EH (cell line): Measurements from ENCODE around the gene OR7D2.
"Not testable (repeated sequence)": the region's sequence is repeated elsewhere in the genome, so short reads cannot be mapped to it uniquely, and the experiment has no call there.

Experiments used
- DNase-seq: peaks from one replicate; pipeline ENCODE4 v3.0.0-alpha.2; 2015; ENCODE audit warnings: low read depth

OR7D2 gene

GRCh38 chr19:9178901-9179300 is at the start of gene OR7D2:
Gene OR7D2, plus strand, starts transcription at chr19:9178979. Its CDS starts 6,803 bp downstream, at chr19:9185782.
- no peak for DNase-seq

GRCh38 chr19:9130965-9131364 is 47.8 kb upstream of the OR7D2 start:
- no peak for DNase-seq

DNA sequence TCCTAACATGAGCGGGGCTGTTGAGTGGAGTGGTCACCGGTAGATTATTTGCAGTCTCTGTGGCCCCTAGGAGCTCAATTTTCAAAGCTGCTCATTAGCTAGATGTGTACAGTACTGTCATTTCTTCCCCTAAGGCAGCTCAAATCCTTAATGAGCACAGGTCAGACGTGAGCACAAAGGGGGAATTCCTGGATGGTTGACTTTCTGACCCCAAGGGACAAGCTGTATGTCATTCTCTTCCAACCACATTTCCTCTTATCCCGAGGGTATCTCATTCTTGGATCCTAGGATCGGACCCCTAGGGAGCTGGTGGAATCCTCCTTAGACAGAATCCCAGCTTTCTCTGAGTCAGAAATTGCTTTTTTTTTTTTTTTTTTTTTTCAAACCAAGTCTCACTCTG is 46.4 kb upstream of the OR7D2 start:
- DNase-seq = peak; percentile 1

GRCh38 chr19:9139609-9140158 is 39.1 kb upstream of the OR7D2 start:
- DNase-seq = no peak

DNA sequence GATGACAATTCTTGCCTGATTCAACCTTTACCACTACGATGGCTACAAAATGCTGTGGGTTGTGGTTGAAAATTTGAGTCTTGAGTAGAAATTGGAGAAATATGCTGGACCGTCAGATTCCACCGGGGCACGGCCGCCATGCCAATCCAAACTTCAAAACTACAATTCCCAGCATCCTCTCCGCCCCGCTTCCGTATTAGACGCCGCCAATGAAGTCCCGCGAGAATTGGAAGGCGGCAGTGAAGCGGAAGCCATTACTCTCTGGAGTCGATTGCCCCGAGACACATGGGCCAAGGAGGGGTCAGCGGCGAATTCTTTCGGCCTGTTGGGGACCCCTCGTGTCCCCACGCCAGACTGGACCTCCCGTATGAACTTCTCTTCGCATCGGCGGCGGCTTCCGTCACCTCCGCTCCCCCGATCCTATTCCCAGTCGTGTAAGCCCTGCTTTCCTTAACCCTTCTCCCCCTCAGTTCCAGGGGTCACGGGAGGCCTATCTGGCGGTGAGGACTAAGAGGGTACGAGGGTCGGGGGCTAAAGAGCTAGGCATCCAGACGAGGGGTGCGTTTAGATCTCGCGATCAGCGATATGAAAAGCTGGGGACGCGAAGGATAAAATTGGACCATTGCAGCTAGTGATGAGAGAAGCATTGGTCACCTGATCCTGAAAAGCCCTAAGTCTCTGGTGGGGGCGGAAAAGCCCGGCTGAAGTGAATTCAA is 38.5 kb upstream of the OR7D2 start, which contains the start of gene ZNF317:
ZNF317 (plus strand) TSS at position 239 of the 716 bp plus-strand sequence. CDS start 15,620 bp downstream, outside the sequence.
- DNase-seq = peak; percentile 94

GRCh38 chr19:9144920-9145319 is 33.9 kb upstream of the OR7D2 start:
- DNase-seq = peak; percentile 9

GRCh38 chr19:9146882-9147281 is 31.9 kb upstream of the OR7D2 start:
- DNase-seq = no peak

DNA sequence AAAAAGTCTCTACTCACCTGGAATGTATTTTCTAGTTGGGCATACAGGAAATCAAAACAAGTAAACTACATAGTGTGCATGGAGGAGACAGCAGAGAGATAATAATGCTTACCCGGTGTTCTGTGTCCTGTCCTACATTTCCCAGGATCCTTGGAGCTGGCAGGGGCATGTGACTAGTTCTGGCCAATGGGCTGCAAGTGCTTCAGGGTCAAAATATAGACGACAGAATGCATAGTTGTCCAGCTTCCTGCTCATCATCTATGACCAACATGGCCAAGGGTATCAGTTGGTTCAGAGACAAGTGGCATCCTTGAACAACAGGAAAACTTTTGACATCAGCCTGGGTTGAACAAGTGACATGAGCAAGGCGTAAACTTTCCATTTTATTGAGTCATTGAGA is 30.1 kb upstream of the OR7D2 start:
- no peak for DNase-seq

- DNase-seq = no peak
Observed at GRCh38 chr19:9149997-9150396, 28.8 kb upstream of the OR7D2 start.

DNA sequence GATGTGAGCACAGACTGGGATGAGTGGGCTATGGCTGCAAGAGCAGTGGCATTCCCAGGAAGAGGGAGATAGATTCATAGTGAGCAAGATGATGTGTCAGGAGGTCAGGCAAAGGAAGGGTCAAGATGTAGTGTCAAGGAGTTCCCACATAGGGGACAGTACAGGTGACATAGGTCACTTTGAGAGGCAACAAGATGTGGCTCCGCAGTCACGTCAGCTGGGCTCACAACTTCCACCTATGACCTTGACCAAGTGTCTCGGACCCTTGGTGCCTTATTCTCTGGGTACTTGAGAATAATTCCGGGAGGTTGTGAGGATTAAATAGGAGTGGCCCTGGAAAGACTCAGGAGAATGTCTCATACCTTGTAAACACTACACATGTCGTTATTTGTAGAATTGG is 28.1 kb upstream of the OR7D2 start:
- no peak for DNase-seq

GRCh38 chr19:9151367-9151766 is 27.4 kb upstream of the OR7D2 start:
- DNase-seq = no peak

- DNase-seq = no peak
Observed at GRCh38 chr19:9155591-9155990, 23.2 kb upstream of the OR7D2 start.

- no peak for DNase-seq
Observed at GRCh38 chr19:9156304-9156703, 22.5 kb upstream of the OR7D2 start.

- DNase-seq = no peak
Observed at GRCh38 chr19:9159891-9160290, 18.9 kb upstream of the OR7D2 start.

GRCh38 chr19:9161427-9161826 is 17.4 kb upstream of the OR7D2 start:
- DNase-seq = no peak

DNA sequence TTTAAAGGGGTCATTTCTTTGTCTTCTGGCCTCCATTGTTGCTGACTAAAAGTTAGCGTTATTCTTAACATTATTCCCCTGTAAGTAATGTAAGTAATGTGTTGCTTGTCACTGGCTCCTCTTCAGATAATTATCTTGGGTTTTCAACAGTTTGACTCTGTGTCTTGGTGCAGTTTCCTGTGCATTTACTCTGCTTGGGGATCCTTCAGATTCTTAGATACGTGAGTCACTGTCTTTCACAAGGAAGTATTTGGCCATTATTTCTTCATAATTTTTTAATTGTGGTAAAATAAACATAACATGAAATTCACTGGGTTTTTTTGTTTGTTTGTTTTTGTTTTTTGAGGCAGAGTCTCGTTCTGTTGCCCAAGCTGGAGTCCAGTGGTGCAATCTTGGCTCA is 13.5 kb upstream of the OR7D2 start:
- DNase-seq = peak; percentile 43

- no peak for DNase-seq
Observed at GRCh38 chr19:9166846-9167245, 11.9 kb upstream of the OR7D2 start.

GRCh38 chr19:9171393-9171991 is 7.3 kb upstream of the OR7D2 start:
- DNase-seq = peak; percentile 3

- DNase-seq = no peak
Observed at GRCh38 chr19:9175326-9175725, 3.5 kb upstream of the OR7D2 start.

- no peak for DNase-seq
Observed at GRCh38 chr19:9183000-9183399, 4.2 kb downstream of the OR7D2 start.

DNA sequence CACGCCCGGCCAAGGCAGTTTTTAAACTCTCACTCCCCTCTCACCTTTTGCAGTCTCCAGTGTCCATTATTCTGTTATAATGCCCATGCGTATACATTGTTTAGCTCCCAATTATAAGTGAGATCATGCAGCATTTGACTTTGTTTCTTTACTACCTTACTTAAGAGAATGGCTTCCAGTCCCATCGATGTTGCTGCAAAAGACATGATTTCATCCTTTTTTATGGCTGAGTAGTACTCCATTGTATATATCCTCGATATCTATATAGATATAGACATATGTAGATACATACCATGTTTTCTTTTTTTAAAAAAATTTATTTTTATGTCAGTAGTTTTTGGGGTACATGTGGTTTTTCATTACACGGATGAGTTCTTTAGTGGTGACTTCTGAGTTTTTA is 8.4 kb downstream of the OR7D2 start:
- no peak for DNase-seq

DNA sequence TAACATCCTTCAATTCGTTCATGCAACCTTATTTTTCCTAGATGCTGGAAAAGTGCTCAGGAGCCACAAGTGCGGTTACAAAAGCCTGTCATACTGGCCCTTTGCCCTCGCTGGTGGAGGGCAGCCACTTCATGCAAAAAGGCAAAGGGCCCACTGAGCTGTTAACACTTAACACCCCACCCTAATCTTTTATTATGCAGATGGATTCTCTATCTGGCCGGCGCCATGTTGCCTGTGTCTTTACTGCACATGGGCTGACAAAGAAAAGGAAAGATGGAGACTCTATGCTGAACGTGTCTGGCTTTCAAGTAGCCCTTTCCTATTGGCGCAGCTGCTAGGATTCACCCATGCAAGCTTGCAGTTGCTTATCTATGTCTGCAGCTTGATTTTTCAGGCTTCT is 10.8 kb downstream of the OR7D2 start:
- no peak for DNase-seq

GRCh38 chr19:9198044-9198443 is 19.3 kb downstream of the OR7D2 start:
- DNase-seq = not testable (repeated sequence)
